ENCODE measurements around the gene PRELID2.

GRCh38 chr5:145818604-145819003, 16.5 kb downstream of the PRELID2 start:
- no peak for TF ChIP-seq CTCF (IDR thresholded peaks at IDR 0.05)
- TF ChIP-seq POLR2AphosphoS5 (IDR thresholded peaks at IDR 0.05) = no peak

Measured in transverse colon (tissue), 4 donors.